Mesendoderm (in vitro differentiated cells): ENCODE data around the gene SLAMF7.

ENCODE experiments used
- DNase-seq: peaks from one replicate; pipeline ENCODE4 v3.0.0; 2013
- H2AK5ac ChIP-seq: 2 replicates; pipeline ENCODE4 v1.6.1; 2013; ENCODE audit warnings: low read length, inconsistent platforms
- H2BK120ac ChIP-seq: 2 replicates; pipeline ENCODE4 v1.6.1; 2013; ENCODE audit warnings: low read depth, mild to moderate bottlenecking, low read length, moderate library complexity, mixed read lengths
- H2BK15ac ChIP-seq: replicated peaks from 2 replicates; pipeline ENCODE4 v1.6.1; 2013; ENCODE audit warnings: low read depth, mild to moderate bottlenecking, moderate library complexity
- H2BK5ac ChIP-seq: 2 replicates; pipeline ENCODE4 v1.6.1; 2013; ENCODE audit warnings: low read length, inconsistent platforms
- H3K18ac ChIP-seq: 2 replicates; pipeline ENCODE4 v1.6.1; 2013; ENCODE audit warnings: mild to moderate bottlenecking, low read length, mixed read lengths
- H3K23ac ChIP-seq: one replicate; pipeline ENCODE4 v1.6.1; 2013; ENCODE audit warnings: low read length
- H3K27ac ChIP-seq: 2 replicates; pipeline ENCODE4 v1.5.1; 2013; ENCODE audit warnings: low read depth, mild to moderate bottlenecking, inconsistent platforms, low read length, moderate library complexity
- H3K27me3 ChIP-seq: 2 replicates; pipeline ENCODE4 v1.6.1; 2013; ENCODE audit warnings: low read length, control low read depth, mild to moderate bottlenecking, inconsistent platforms; ENCODE audit not compliant: insufficient read depth, poor library complexity
- H3K36me3 ChIP-seq: 2 replicates; pipeline ENCODE4 v1.6.1; 2013; ENCODE audit warnings: low read length, inconsistent platforms; ENCODE audit not compliant: control insufficient read depth, insufficient read depth
- H3K4ac ChIP-seq: one replicate; pipeline ENCODE4 v1.6.1; 2013; ENCODE audit warnings: low read depth, mild to moderate bottlenecking, low read length, moderate library complexity
- H3K4me1 ChIP-seq: 2 replicates; pipeline ENCODE4 v1.6.1; 2013; ENCODE audit warnings: low read depth, low read length, inconsistent platforms; ENCODE audit not compliant: control insufficient read depth
- H3K4me2 ChIP-seq: 2 replicates; pipeline ENCODE4 v1.6.1; 2013; ENCODE audit warnings: low read length
- H3K4me3 ChIP-seq: 2 replicates; pipeline ENCODE4 v1.5.1; 2013; ENCODE audit warnings: mild to moderate bottlenecking, low read length
- H3K56ac ChIP-seq: one replicate; pipeline ENCODE4 v1.6.1; 2013; ENCODE audit warnings: low read length
- H3K79me1 ChIP-seq: 2 replicates; pipeline ENCODE4 v1.6.1; 2013; ENCODE audit warnings: low read length, inconsistent platforms
- H3K79me2 ChIP-seq: 2 replicates; pipeline ENCODE4 v1.6.1; 2013; ENCODE audit warnings: mild to moderate bottlenecking, low read length; ENCODE audit not compliant: control insufficient read depth, insufficient read depth
- H3K9ac ChIP-seq: 2 replicates; pipeline ENCODE4 v1.6.1; 2013; ENCODE audit warnings: low read length, inconsistent platforms
- H4K5ac ChIP-seq: one replicate; pipeline ENCODE4 v1.6.1; 2013; ENCODE audit warnings: low read length
- H4K8ac ChIP-seq: one replicate; pipeline ENCODE4 v1.6.1; 2013; ENCODE audit warnings: low read depth, mild to moderate bottlenecking, control low read depth, low read length, moderate library complexity
- WGBS: extraction: QIAGEN DNeasy Blood & Tissue Kit; methylation state at CpG from one replicate; pipeline ENCODE4 v1.1.7; 2013; ENCODE audit warnings: low lambda C conversion rate, missing lambda C conversion rate; ENCODE audit not compliant: insufficient coverage; ENCODE audit errors: extremely low coverage; 5-methylcytosine and 5-hydroxymethylcytosine counted together

Gene SLAMF7

DNA sequence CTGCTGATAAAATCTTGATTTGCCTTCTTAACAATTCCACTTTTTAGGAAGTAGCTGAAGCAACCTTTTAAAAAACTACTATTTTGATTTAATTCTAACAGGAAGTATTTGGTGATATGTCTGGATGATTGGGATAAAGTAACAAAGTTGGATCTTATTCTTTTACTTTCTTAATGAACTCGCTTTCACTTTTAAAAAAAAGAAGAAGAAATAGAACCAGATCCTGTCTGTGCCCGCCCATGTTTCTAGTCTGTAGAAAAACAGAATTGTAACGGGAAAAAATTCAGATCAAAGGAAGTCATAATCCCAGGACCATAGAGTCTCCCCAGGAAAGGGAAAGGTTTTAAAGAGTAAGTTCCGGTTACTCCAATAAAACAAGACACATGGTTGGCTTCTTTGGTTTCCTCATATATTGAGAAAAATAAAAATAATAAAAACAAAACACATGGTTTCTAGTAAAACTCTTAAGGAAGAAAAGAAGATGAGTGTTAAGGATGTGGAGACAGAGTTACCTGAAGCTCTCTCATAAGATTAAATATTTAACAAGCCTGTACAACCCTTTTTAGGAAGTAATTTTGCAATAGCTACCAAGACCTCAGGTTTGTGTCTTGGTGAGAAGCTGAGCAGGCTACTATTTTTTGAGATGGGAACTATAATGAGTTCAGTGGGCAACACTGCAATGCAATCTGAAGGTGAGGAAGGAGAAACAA, 32.4 kb upstream of the SLAMF7 start:
- Histone ChIP-seq H3K9ac (no peak overlapping the region), H3K27ac (no peak overlapping the region)
- DNase-seq, result no peak

DNA sequence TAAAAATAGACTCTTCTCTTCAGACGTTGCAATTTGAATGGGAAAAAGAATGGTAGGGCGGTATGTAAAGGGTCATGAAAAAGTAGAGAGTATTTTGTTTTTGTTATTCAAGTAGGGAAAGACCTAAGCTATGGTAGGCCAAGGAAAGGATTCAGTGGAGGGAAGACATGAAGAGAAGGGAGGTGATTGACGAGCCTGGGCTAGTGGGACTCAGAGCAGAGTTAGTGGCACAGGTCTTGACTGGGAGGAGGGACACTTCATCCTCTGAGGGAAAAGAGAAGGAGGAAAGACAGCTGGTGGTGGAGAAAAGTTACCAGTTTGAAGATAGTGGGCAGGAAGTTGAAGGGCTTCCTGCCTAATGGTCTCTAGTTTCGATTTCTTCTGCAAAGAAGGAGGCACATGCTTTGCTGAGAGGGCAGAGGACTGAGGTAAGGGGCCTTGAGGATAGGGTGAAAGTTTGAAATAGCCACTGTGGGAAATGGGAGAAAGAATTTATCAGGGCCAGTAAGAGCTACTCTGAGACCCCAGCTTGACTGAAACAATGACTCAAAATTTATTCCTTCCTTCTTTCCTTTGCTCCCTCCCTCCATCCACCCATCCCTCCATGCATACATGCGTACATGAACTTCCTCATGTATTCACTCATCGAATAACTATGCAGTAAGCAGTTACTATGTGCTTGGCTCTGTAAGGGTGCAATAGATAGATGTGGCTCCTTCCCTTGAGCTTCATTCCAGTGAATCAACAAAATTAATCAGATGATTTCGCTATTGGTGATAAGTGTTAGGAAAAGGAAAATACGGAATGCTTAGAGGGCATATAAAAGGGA, 31.6 kb upstream of the SLAMF7 start:
- no peak overlapping the region for H3K18ac ChIP-seq
- 100% methylated on average over 2 of the region's 8 CpGs for WGBS

More for the DNA sequence above, 32.4 kb upstream of the SLAMF7 start:
- H3K36me3 ChIP-seq, result no peaks in the 10 kb centered on the region
- no peak overlapping the region for H2BK120ac ChIP-seq
- H3K23ac ChIP-seq, result no peak overlapping the region
- H2BK5ac ChIP-seq, result no peak overlapping the region
- no peaks in the 10 kb centered on the region for H3K27me3 ChIP-seq
- no peak overlapping the region for H4K5ac ChIP-seq
- no peaks in the 10 kb centered on the region for H3K79me1 ChIP-seq
- no peak overlapping the region for H2AK5ac ChIP-seq
- H3K4me1 ChIP-seq, result no peaks in the 10 kb centered on the region
- no peak overlapping the region for H3K56ac ChIP-seq
- no peak overlapping the region for H3K18ac ChIP-seq
- no peak overlapping the region for H2BK15ac ChIP-seq
- H3K4me3 ChIP-seq, result no peak overlapping the region
- no peaks in the 10 kb centered on the region for H3K79me2 ChIP-seq
- WGBS, result no CpG with 5 or more reads among the region's 4 CpGs
- H4K8ac ChIP-seq, result no peak overlapping the region
- no peak overlapping the region for H3K4ac ChIP-seq
- no peak overlapping the region for H3K4me2 ChIP-seq

GRCh38 chr1:160708118-160708517, 30.9 kb upstream of the SLAMF7 start:
- H2AK5ac ChIP-seq, result no peak overlapping the region
- H3K23ac ChIP-seq, result no peak overlapping the region
- no peak overlapping the region for H3K9ac ChIP-seq
- no peak overlapping the region for H2BK15ac ChIP-seq
- no peak overlapping the region for H3K27ac ChIP-seq
- no peaks in the 10 kb centered on the region for H3K79me2 ChIP-seq
- H3K4me1 ChIP-seq, result no peaks in the 10 kb centered on the region
- H3K4ac ChIP-seq, result no peak overlapping the region
- H3K56ac ChIP-seq, result no peak overlapping the region
- H3K36me3 ChIP-seq, result no peaks in the 10 kb centered on the region
- no peak overlapping the region for H4K5ac ChIP-seq
- no peak overlapping the region for H2BK120ac ChIP-seq
- H3K79me1 ChIP-seq, result no peaks in the 10 kb centered on the region
- H4K8ac ChIP-seq, result no peak overlapping the region
- no peak overlapping the region for H3K18ac ChIP-seq
- no peak overlapping the region for H3K4me3 ChIP-seq
- no peaks in the 10 kb centered on the region for H3K27me3 ChIP-seq
- no CpG with 5 or more reads among the region's 4 CpGs for WGBS
- H2BK5ac ChIP-seq, result no peak overlapping the region
- H3K4me2 ChIP-seq, result no peak overlapping the region
- no peak for DNase-seq

More for the DNA sequence above, 31.6 kb upstream of the SLAMF7 start:
- Histone ChIP-seq H3K56ac (no peak overlapping the region), H2BK15ac (no peak overlapping the region), H3K23ac (no peak overlapping the region), H4K8ac (no peak overlapping the region), H3K4ac (no peak overlapping the region), H3K27ac (no peak overlapping the region), H3K79me1 (no peaks in the 10 kb centered on the region), H2BK5ac (no peak overlapping the region), H3K79me2 (no peaks in the 10 kb centered on the region), H2AK5ac (no peak overlapping the region), H4K5ac (no peak overlapping the region), H2BK120ac (no peak overlapping the region), H3K4me1 (no peaks in the 10 kb centered on the region), H3K4me2 (no peak overlapping the region), H3K4me3 (no peak overlapping the region), H3K9ac (no peak overlapping the region), H3K27me3 (no peaks in the 10 kb centered on the region), H3K36me3 (no peaks in the 10 kb centered on the region)
- no peak for DNase-seq

DNA sequence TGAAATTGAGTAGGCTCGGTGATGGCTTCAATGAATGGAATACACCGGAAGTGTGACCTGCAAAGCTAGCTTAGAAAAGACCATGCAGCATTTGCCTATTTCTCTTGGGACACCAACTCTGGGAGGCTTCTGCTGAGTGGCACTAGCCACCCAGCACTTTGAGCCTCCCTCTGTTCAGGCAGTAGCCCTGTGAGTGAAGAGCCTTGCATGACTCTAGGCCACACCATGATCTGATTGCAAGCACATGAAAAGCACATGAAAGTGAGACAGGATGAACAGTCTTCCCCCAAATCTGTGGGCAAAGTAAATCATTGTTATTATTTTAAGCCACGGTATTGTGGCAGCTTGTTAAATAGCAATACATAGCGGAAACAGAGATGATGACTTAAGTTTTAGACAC, 30.2 kb upstream of the SLAMF7 start:
- Histone ChIP-seq H2BK5ac (no peak overlapping the region), H3K79me1 (no peaks in the 10 kb centered on the region), H3K27me3 (no peaks in the 10 kb centered on the region), H2BK15ac (no peak overlapping the region), H3K4me3 (no peak overlapping the region), H2AK5ac (no peak overlapping the region), H3K4ac (no peak overlapping the region), H3K4me2 (no peak overlapping the region), H3K4me1 (no peaks in the 10 kb centered on the region), H3K27ac (no peak overlapping the region), H4K8ac (no peak overlapping the region), H3K56ac (no peak overlapping the region), H4K5ac (no peak overlapping the region), H3K79me2 (no peaks in the 10 kb centered on the region), H3K18ac (no peak overlapping the region), H3K9ac (no peak overlapping the region), H3K23ac (no peak overlapping the region), H2BK120ac (no peak overlapping the region), H3K36me3 (no peaks in the 10 kb centered on the region)
- no CpG with 5 or more reads among the region's 4 CpGs for WGBS
- no peak for DNase-seq

DNA sequence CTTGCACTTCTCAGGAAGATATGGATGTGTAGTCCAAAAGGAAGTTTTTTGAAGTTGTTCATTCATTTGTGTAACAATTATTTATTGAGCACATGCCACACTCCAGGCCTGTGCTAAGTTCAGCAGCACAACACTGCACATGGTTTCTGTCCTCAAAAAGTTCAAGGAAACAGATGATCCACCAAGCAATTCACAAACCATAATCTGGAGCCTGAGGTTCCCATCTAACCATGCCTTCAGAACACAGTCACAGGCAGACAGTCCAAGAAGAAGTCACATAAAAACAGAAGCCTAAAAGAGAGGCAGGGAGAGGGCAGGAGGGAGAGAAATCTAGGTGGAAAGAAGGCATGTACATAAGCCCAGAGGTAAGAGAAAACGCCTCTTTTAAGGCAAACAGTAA, 29.3 kb upstream of the SLAMF7 start:
- no peak for DNase-seq
- Histone ChIP-seq H3K36me3 (no peaks in the 10 kb centered on the region), H3K23ac (no peak overlapping the region), H2BK5ac (no peak overlapping the region), H3K27ac (no peak overlapping the region), H3K9ac (no peak overlapping the region), H2BK120ac (no peak overlapping the region), H3K18ac (no peak overlapping the region), H3K4me3 (no peak overlapping the region), H4K8ac (no peak overlapping the region), H3K4me2 (no peak overlapping the region), H3K56ac (no peak overlapping the region), H2AK5ac (no peak overlapping the region), H2BK15ac (no peak overlapping the region), H4K5ac (no peak overlapping the region), H3K79me1 (no peaks in the 10 kb centered on the region), H3K4ac (no peak overlapping the region), H3K4me1 (no peaks in the 10 kb centered on the region), H3K27me3 (no peaks in the 10 kb centered on the region), H3K79me2 (no peaks in the 10 kb centered on the region)
- WGBS, result no CpG with 5 or more reads among the region's 1 CpG
